ENCODE data around the gene OR4C11. TPM values are rescaled to one million over a fixed set of nuclear protein-coding genes. Genes with fewer than 3 reads are reported as not detected.

OR4C11 gene
- total RNA-seq, 4 donors from 2014 or later = not detected

- H3K27ac ChIP-seq = no peak overlapping the region
Measured at GRCh38 chr11:55624531-55624930, 17.1 kb upstream of the OR4C11 start.

GRCh38 chr11:55572548-55572947 is 34.9 kb downstream of the OR4C11 start:
- Histone ChIP-seq H3K4me1 (no peaks in the 10 kb centered on the region), H3K27ac (no peak overlapping the region), H3K27me3 (no peaks in the 10 kb centered on the region), H3K4me3 (no peak overlapping the region), H3K36me3 (no peaks in the 10 kb centered on the region), H3K9me3 (peaks cover 0 to 15% (median 0%) of the 10 kb centered on the region in 4 donors)
- TF ChIP-seq POLR2A (IDR thresholded peaks at IDR 0.05) = no peak
- no peak for TF ChIP-seq CTCF (IDR thresholded peaks at IDR 0.05)
- no peak for TF ChIP-seq EP300 (IDR thresholded peaks at IDR 0.05)
- 22 to 40% methylated on average over 1 of the region's 1 CpG for WGBS, 2 donors
- no peak for DNase-seq (ENCODE audit: low spot score in 2 of 2)

More at GRCh38 chr11:55624531-55624930, 17.1 kb upstream of the OR4C11 start:
- no peaks in the 10 kb centered on the region for H3K36me3 ChIP-seq
- 89 to 90% methylated on average over 1 of the region's 1 CpG for WGBS, 2 donors
- no peak for TF ChIP-seq EP300 (IDR thresholded peaks at IDR 0.05)
- no peak for TF ChIP-seq POLR2A (IDR thresholded peaks at IDR 0.05)
- no peak for TF ChIP-seq CTCF (IDR thresholded peaks at IDR 0.05)
- peaks cover 0 to 3% (median 0%) of the 10 kb centered on the region in 4 donors for H3K9me3 ChIP-seq
- H3K4me3 ChIP-seq = no peak overlapping the region
- H3K4me1 ChIP-seq = no peaks in the 10 kb centered on the region
- H3K27me3 ChIP-seq = no peaks in the 10 kb centered on the region
- DNase-seq (ENCODE audit: low spot score in 2 of 2) = no peak

GRCh38 chr11:55571828-55572227 is 35.6 kb downstream of the OR4C11 start, which contains the start of gene OR4C16:
Gene OR4C16, plus strand, starts transcription at chr11:55572128. Its CDS starts 0 bp downstream, at chr11:55572128.
- DNase-seq (ENCODE audit: low spot score in 2 of 2) = no peak
- Histone ChIP-seq H3K27ac (no peak within 1 kb of the TSS), H3K36me3 (no peaks in the 10 kb centered on the region), H3K9me3 (peaks cover 0 to 8% (median 0%) of the 10 kb centered on the region in 4 donors), H3K4me1 (no peaks in the 10 kb centered on the region), H3K4me3 (no peak within 1 kb of the TSS), H3K27me3 (no peaks in the 10 kb centered on the region)
- WGBS, 2 donors = 59 to 81% methylated on average over 3 of the region's 3 CpGs
- no peak for TF ChIP-seq POLR2A (IDR thresholded peaks at IDR 0.05)
- no peak for TF ChIP-seq EP300 (IDR thresholded peaks at IDR 0.05)
- no peak for TF ChIP-seq CTCF (IDR thresholded peaks at IDR 0.05)

GRCh38 chr11:55554169-55554568 is 53.3 kb downstream of the OR4C11 start, which contains the start of gene OR4C15:
Gene OR4C15, plus strand, starts transcription at chr11:55554469. Its CDS starts 0 bp downstream, at chr11:55554469.
- H3K4me3 ChIP-seq = no peak within 1 kb of the TSS
- TF ChIP-seq POLR2A (IDR thresholded peaks at IDR 0.05) (no peak), EP300 (IDR thresholded peaks at IDR 0.05) (no peak), CTCF (IDR thresholded peaks at IDR 0.05) (no peak)
- no peak for DNase-seq (ENCODE audit: low spot score in 2 of 2)
- H3K4me1 ChIP-seq = no peaks in the 10 kb centered on the region
- no peaks in the 10 kb centered on the region for H3K9me3 ChIP-seq
- H3K27ac ChIP-seq = no peak within 1 kb of the TSS
- no peaks in the 10 kb centered on the region for H3K36me3 ChIP-seq
- H3K27me3 ChIP-seq = no peaks in the 10 kb centered on the region

Other genes with a start within 250 kb of the OR4C11 start
- not detected for gene OR4A15, start 239.7 kb downstream of the OR4C11 start, total RNA-seq
- not detected for gene OR4C15, start 53.2 kb downstream of the OR4C11 start, total RNA-seq
- not detected for gene OR4C16, start 35.5 kb downstream of the OR4C11 start, total RNA-seq
- not detected for gene OR4P4, start 27.5 kb upstream of the OR4C11 start, total RNA-seq
- not detected for gene OR4S2, start 40.7 kb upstream of the OR4C11 start, total RNA-seq
- gene OR4C6, start 54.6 kb upstream of the OR4C11 start, total RNA-seq = not detected
- gene OR5D13, start 165.8 kb upstream of the OR4C11 start, total RNA-seq = not detected
- gene OR5D14, start 187.9 kb upstream of the OR4C11 start, total RNA-seq = not detected
- gene OR5L1, start 203.7 kb upstream of the OR4C11 start, total RNA-seq = not detected
- gene OR5D18, start 212.0 kb upstream of the OR4C11 start, total RNA-seq = not detected
- gene OR5L2, start 219.6 kb upstream of the OR4C11 start, total RNA-seq = not detected
- not detected for gene OR5D16, start 231.1 kb upstream of the OR4C11 start, total RNA-seq